GM21576 (cell line): ENCODE measurements around the gene RABL3.
"Not testable (repeated sequence)": the region's sequence is repeated elsewhere in the genome, so short reads cannot be mapped to it uniquely, and the experiment has no call there.

Source experiments
- ATAC-seq: cut with Tn5 transposase; IDR thresholded peaks from one replicate; pipeline ENCODE4 v1.9.1; 2021; ENCODE audit warnings: mild to moderate bottlenecking, moderate library complexity; ENCODE audit not compliant: unreplicated experiment

RABL3 gene

DNA sequence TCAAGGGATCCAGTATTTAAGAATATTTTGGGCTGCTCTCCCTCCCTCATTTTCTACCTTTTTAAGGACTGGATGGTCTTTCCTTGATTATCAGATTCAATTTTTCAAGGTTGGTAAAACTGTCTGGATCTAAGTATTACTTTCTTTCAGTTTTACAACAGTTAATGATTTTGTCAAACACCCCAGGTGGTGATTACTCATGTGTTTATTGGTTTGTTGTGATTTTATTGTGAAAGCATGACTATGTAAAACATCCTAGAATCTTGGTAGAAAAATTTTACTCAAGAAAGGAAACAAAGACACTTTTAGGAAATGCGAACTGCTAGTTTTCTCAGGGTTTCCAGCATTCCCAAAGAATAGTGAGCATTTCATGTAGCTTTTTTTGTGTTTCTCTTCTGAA lies 7.5 kb upstream of the RABL3 start:
- no peak for ATAC-seq

DNA sequence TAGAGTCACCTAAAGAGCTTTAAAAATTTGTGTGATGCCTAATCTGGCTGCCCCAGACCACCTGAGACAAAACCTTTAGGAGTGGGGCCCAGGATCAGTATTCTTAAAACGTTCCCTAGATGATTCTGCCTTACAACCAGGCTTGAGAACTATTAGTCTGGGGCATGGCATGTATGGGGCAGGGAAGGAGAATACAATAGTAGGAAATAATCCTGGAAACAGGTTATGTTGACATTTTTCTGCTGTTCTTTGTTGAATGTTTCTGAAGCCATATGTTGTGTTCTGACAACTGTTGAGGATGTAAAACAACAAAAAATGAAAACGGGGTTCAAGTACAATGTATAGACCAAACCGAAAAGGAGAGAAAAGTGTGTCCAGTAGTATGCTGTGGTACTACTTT lies 3.1 kb upstream of the RABL3 start:
- ATAC-seq, result no peak

DNA sequence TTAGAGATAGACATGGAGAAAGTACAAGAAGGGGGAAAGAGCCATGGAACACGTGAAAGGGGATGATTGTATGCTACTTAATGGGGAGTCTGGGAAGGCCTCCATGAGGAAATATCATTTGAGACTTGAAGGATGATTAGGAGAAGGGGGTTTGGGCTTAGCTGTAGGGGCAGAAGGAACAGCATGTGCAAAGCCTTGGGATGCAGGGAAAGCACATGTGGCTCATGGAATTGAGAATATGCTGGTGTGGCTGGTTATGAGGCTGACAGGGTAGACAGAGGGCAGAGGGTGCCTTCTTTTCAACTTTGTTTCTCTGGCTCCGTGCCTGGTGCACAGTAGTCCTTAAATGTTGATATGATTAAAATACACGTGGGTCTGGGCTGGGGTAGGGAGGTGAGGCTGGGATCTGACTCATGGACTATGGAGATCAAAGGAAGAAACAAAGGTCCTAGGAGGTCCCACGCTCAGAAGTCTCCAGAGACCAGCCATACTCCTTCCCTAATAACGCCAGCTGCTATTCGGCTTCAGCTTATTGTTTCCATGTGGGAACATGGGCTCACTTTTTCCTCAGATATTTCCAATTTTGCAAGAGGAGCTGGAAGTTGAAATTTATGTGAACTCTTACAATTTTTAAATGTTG lies 1.4 kb upstream of the RABL3 start:
- ATAC-seq, result no peak

DNA sequence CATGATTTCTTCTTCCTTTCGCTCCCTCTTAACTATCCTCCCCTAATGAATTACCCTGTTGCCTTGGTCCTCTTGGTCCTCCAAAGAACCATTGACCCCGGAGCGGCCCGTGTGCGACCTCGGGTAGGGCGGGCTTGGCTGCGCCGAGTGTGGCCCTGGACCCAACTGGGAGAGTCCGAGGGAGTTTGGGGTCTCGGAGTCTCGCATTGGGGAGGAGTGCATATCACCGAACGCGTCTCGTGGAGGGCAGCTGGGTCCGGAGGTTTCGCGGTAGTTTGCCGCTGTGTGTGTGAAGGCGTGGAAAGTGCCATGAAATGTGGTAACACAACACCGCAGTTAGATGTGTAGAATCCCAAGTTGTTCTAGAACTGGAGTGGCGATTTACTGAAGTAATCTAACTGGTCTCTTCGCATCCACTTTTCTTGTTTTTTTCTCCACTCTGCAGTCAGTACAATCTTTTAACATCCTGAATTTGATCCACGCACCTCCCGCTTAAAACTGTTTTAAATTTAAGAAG lies 591 bp upstream of the RABL3 start:
- peak; percentile 15 for ATAC-seq

DNA sequence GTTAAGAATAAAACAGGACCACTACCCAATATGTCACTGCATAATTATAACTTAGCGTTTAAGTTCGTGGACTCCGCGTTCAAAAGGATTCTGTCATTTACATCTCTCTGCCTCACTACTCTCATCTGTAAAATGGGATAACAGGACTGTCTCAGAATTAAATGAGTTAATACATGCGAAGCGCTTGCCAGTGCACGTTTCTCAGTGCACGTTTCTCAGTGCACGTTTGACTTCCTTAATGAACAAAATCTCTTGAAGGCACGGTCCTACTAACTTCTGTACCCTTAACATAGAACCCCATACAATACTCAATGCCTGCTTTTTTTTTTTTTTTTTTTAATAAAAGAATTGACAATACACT lies 499 bp downstream of the RABL3 start:
- ATAC-seq, result peak; percentile 10

DNA sequence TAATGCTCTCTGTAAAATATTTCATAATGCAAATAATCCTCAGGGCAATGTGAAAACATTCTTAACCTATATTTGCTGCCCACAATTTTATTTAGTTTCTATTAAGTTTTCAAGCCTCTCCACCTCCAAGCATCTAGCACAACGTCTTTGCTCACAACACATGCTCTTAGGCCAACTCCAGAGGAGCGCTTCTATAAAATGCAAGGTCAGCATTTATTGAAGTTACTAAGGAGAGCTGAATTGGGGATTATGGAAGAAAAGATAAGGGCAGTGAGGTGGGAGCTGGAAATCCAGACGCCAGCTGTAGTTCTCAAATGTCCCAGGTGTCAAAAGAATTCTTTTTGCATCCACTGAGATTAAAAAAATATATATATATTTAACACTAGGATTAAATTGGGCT lies 996 bp downstream of the RABL3 start:
- no peak for ATAC-seq

DNA sequence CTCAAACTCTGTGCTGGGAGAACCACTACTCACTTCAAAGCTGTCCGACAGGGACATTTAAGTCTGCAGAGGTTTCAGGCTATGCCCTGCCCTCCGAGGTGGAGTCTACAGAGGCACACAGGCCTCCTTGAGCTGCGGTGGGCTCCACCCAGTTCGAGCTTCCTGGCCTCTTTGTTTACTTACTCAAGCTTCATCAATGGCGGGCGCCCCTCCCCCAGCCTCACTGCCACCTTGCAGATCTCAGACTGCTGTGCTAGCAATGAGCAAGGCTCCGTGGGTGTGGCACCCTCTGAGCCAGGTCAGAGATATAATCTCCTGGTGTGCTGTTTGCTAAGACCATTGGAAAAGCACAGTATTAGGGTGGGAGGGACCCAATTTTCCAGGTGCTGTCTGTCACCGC lies 4.3 kb downstream of the RABL3 start:
- ATAC-seq, result not testable (repeated sequence)

DNA sequence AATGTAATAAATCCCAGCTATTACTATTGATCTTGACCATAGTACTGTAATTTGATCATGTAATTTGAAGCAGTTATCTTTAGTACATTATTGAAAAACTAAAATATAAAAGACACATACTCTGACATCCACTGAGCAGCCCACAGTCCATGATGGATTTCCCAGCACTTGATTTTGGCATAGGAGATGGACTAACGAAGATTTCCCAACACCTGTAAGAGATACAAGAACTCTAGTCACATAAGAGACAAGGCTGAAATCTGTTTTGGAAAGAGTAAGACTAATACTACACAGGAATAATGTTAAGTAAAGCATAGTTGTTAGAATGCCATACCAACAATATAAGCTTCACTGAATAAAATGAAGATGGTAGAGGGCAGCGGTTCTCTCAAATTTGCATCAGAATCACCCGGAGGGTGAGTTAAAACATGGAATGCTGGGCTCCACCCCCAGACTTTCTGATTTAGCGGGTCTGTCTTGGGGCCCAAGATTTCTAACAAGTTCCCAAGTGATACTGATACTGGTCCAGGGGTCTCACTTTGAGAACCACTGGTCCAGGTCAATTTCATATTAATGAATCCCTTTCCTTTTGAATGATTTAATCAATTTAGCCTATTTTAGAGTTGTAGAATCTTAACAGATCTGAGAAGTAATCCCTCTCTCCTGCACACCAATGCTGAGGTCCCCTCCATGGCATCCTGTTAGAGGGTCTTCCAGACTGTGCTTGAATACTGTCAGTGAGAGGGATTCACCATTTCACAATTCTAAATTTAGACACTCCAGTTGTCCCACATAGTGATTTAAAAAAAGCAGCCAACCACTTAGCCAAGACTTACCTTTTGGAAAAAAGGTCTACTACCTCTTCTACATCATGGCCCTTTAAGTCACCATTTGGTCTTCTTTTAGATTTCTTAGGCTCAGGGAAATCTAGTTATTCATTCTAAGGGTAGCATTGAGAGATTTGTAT lies 11.5 kb downstream of the RABL3 start:
- no peak for ATAC-seq

DNA sequence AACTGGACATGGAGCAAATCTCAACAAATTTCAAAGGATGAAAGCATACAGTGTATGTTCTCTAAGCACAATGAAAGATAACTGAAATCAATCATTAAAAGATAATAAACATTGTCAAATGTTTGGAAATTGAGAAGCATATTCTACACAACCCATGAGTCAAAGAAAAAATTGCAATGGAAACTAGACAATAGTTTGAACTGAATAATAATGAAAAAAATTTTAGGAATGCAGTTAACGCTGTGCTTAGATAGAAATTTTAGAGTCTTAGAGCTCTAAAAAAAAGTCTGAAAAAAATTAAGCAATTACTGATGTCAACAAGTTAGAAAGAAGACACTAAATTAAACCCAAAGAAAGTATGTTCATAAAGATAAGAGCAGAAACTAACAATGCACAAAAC lies 15.5 kb downstream of the RABL3 start:
- no peak for ATAC-seq

DNA sequence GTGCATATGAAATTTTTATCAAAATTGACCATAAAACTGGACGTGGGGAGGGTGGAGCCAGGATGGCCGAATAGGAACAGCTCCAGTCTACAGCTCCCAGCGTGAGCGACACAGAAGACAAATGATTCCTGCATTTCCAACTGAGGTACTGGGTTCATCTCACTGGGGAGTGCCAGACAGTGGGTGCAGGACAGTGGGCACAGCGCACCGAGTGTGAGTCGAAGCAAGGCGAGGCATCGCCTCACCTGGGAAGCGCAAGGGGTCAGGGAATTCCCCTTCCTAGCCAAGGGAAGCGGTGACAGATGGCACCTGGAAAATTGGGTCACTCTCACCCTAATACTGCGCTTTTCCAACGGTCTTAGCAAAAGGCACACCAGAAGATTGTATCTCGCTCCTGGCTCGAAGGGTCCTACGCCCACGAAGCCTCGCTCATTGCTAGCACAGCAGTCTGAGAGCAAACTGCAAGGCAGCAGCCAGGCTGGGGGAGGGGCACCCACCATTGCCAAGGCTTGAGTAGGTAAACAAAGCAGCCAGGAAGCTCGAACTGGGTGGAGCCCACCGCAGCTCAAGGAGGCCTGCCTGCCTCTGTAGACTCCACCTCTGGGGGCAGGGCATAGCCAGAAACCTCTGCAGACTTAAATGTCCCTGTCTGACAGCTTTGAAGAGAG lies 23.0 kb downstream of the RABL3 start:
- not testable (repeated sequence) for ATAC-seq

DNA sequence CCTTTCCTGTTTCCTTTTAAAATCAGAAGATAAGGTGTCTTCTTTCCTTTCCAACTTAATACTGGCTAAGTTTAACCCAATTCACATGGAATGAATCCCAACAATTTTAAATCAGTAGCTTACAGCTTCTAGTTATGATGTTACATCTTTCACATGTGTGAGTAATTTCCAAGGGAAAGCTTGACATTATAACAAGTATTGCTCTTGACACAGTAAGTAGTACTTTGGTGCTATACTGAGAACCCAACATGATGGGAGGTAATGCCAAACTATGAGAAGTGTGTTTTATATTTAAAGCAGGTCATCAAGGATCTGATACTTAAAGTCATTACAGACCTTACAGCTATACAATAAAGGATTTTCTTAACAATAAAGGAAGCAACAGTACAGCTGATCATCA lies 29.1 kb downstream of the RABL3 start:
- ATAC-seq, result no peak

DNA sequence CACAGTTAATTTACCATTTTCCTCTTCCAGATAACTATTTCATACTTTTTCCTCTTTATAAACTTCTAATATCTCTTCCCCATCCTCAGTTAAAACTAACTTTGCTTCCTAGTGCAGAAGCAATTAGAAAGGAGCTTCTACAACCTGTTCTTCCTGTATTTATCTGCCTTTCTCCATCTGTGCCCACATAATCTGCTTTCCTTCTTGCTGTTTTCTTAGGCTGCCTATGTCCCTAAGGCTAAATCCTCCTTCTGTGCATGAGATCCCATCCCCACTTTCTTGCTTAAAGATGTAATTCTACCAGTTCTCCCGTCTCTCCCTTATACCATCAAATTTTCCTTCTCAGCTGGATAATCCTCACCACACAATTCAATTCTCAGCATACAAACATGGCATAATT lies 31.9 kb downstream of the RABL3 start:
- no peak for ATAC-seq

DNA sequence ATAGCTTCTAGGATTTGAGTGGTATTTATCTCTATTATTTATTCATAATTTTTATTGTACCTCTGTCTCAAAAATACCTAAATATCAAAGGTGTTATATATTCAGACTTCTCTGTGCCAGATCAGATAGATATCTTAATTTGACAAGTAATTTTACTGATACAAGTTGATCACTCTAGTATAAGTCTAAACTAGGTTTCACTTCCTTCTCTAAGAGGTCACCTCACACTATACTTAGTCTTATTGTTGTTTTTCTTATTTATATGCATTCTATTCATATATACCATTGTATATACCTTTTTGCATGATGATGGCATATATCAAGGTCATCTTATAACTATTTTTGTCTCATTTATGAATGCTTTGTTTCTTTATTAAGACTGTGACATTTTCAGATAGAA lies 33.9 kb downstream of the RABL3 start:
- ATAC-seq, result peak; percentile 91

DNA sequence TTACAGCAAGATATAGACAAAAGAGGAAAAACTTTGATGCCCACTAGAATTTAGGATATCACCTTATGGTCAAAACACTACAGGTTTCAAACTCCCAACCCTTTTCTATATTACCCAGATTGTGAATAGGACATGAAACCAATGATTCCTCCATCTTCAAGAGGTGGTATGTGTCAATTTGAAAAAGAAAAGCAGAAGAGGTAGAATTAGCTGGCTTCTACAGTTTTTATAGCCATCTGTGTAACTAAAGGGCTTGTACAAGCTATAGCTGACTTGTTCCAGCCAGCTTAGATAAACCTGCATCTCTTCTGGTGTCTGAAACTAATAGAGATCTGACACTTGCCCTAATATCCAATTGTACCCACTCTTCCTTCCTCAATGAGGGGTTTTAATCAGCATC lies 35.4 kb downstream of the RABL3 start:
- no peak for ATAC-seq

DNA sequence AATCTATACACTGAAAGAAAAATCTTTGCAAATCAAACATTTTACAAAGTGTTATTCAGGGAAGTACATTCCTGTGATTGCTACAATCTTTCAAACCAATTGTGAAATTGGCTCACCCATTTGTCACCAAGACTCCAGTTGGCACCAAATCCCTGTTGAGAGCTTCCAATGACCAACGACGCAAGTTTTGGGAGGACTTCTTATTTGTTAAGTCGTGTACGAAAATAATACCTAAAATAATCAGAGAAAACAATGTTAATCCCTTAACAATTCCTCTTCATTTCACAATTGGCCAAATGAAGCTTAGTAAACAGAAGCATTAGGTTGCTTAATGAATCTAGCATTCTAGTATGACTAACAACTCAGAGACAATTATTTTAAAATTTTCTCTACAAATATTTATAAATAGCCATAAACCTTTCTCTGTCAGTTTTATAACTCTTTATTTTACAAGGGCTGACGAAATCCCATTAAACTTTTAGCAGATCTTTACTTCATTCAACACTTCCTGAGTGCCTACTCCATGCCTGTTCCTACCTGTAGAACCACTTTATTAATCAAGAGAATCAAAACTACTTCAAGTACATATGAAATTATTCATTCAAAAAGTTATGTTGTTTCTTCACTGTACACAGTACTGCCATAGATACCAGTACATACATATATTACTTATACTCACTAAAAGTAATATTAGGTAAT lies 36.3 kb downstream of the RABL3 start:
- no peak for ATAC-seq

DNA sequence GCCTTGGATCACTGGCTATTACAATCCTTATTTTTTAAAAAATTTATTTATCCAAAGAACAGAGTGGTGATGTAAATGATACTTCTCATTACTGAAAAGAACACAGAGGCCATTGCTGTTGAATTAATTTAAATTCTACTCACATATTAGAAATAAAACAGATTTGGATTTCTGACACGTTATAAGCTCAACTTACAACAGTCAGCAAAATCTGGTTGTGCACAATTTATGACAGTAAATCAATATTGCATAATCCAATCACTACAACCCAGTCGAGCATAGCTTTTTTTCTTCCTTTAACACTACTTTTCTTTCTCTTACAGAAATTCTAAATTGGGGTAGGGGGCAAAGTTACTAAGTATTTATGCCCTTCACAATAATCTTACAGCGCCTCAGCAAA lies 43.0 kb downstream of the RABL3 start:
- ATAC-seq, result no peak

DNA sequence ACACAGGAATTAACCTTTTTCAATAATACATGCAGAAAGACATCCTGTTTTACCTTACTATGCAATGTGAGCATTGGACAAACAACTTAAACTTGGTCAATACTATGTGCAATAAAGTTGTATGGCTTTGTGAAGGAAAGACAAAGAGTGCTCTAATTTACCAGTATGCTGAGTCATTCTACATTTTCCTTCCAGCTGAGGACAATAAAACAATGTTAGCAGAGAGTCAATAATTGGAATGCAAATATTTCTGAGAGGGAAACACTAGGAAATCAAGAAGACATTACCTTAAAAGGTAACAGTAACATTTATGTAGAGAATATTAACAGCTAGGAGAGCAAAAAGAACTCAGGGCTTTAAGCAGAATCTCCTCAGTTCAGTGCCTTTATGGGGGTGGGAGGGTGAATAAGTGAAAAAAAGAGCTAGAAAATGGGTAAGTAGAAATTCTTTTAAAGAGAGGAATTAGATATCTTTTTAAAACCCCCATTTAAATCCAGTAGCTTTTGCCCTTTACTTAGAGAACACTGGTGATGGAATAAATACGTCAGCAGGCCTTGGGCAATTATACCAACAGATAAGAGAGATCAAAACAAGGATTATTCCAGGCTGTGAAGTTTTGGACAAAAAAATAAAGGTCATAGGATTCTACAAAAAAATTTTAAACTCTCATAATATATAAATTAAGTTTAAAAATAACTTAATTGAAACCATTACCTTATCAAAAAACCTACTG lies 48.7 kb downstream of the RABL3 start:
- ATAC-seq, result no peak

DNA sequence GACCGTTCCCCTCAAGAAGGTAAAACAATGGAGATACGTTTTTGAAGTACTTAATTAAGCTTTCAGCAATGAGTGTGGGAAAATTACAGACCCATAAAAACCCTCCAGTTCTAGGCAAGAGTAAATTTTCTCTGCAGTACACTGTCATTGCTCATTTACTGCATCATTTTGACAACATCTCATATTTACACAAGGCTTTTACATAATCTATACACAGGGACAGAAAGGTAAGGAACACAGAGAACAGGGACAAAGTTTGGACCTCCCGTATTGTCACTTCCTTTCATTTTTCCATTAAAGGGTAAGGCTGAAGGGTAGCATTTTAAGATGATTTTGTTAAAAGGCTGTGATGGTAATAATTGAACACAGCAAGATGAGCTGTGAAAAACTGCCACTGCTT lies 52.9 kb downstream of the RABL3 start:
- no peak for ATAC-seq

DNA sequence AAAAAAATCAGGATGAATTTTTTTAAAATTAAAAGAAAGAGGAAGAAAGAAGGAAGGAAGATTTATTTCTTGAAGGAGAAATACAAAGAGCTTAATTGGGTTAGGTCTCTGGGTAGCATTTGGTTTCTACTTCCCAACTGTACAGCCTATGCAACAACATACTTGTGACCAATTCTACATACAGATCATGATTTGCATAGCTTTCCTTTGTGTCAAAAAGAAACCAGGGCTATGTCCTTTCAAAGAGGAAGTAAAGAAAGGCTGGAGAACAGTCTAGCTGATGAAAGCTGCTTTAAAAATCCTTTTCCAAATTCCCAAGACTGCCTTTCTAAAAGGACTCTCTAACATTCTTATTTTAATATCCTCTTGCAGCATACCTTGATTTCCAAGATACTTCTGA lies 54.2 kb downstream of the RABL3 start:
- ATAC-seq, result peak; percentile 99

DNA sequence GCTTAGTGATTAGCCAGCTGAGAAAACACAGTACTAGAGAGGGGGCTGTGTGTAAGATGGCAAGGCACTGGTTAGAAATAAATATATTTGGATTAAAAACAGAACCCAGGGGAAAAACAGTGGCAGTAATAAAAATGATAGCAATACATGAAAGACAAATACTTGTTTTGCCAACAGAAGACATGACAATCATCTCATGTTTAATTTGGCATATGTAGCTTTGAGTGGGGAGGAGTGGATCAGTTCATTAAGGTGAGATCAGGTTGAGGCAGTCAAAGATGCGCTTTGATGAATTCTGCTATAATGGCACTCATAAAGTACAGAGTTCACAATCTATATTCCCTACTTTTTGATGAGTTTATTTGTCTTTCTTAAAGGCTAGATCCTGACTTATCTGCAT lies 56.9 kb downstream of the RABL3 start:
- no peak for ATAC-seq
